ENCODE data around the gene OR14A16.

DNA sequence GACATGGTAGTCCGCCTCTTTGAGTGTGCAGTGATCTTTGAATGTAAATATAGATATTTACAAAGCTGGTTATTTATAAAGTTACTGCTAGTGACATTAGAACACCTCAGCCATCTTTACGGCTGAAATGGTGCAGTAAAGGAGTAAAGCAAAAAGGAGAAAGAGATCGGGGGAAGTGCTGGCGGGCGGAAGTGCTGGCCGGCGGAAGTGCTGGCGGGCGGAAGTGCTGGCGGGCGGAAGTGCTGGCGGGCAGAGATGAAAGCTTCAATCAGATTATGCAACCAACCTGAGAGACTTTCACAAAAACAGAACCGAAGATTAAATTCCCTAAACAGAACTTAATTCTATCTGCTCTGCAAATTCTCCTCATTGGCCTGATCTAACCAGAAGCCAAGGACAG, 1.4 kb upstream of the OR14A16 start:
- TF ChIP-seq POLR2A (IDR thresholded peaks at IDR 0.05) (no peak), CTCF (IDR thresholded peaks at IDR 0.05) (no peak), POLR2AphosphoS5 (IDR thresholded peaks at IDR 0.05) (no peak)

Data from transverse colon (tissue), 4 donors.